Measurements from ENCODE around the gene PITRM1. TPM values are rescaled to one million over a fixed set of nuclear protein-coding genes. Genes with fewer than 3 reads are reported as not detected.

The PITRM1 gene
- total and polyA plus RNA-seq, 2 donors (not counting 3 experiments of a cell fraction or from before 2014, with no cell fraction given), result 83.2 to 145 TPM

DNA sequence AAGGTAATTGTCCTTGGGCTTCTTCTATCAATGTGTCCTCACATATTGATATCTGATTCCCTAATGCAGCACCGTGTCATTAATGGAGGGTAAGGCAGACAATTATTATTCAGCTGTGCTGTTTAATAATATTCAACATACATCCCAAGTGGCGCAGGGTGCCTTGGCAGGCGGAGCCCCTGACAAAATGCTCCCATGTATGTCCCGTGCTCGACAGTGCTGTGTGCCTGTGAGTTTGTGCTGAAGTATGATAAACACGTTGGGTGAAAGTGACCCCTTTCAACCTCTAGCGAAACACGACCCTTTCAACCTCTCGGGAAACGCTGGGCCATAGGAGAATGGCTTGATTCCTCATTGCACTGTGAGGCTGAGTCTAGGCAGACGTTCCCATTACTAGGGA is 73.9 kb downstream of the PITRM1 start:
- TF ChIP-seq, protein P1, sequence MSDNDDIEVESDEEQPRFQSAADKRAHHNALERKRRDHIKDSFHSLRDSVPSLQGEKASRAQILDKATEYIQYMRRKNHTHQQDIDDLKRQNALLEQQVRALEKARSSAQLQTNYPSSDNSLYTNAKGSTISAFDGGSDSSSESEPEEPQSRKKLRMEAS (IDR thresholded peaks at IDR 0.05; ENCODE audit: insufficient read depth, insufficient read length), result no peak
- TF ChIP-seq EZH2 (IDR thresholded peaks at IDR 0.05; ENCODE audit: borderline replicate concordance, low read depth, low read length, severe bottlenecking) (no peak), JUN (IDR thresholded peaks at IDR 0.05; ENCODE audit: borderline replicate concordance, insufficient read depth, insufficient read length, low read depth) (no peak), FOS (IDR thresholded peaks at IDR 0.05; ENCODE audit: borderline replicate concordance, insufficient read depth, low read length) (no peak), POLR2AphosphoS5 (IDR thresholded peaks at IDR 0.05; ENCODE audit: insufficient read depth, low read depth, low read length) (no peak), MYC (IDR thresholded peaks at IDR 0.05; ENCODE audit: low read depth, low read length) (no peak), POLR2A (IDR thresholded peaks at IDR 0.05; ENCODE audit: low read depth, low read length) (no peak), GATA2 (IDR thresholded peaks at IDR 0.05; ENCODE audit: insufficient read depth, insufficient read length, low read depth, low read length) (no peak)
- TF ChIP-seq, protein P2, sequence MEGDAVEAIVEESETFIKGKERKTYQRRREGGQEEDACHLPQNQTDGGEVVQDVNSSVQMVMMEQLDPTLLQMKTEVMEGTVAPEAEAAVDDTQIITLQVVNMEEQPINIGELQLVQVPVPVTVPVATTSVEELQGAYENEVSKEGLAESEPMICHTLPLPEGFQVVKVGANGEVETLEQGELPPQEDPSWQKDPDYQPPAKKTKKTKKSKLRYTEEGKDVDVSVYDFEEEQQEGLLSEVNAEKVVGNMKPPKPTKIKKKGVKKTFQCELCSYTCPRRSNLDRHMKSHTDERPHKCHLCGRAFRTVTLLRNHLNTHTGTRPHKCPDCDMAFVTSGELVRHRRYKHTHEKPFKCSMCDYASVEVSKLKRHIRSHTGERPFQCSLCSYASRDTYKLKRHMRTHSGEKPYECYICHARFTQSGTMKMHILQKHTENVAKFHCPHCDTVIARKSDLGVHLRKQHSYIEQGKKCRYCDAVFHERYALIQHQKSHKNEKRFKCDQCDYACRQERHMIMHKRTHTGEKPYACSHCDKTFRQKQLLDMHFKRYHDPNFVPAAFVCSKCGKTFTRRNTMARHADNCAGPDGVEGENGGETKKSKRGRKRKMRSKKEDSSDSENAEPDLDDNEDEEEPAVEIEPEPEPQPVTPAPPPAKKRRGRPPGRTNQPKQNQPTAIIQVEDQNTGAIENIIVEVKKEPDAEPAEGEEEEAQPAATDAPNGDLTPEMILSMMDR (IDR thresholded peaks at IDR 0.05; ENCODE audit: extremely low read depth in 1 of 2, insufficient read depth in 1 of 2, low read depth in 1 of 2, low read length in 2 of 2), result no peak
- intact Hi-C loops (cut with micrococcal nuclease) (loop anchor here (10.0 kb wide), 1 partner anchor 1676 kb away; no protein-coding TSS in a partner anchor), dilution Hi-C loops (cut with MboI; ENCODE audit: extremely low pct_ligation_motif_present, low sequenced_read_pairs) (no loop called here)
- no TSS peak for BruUV-seq (replicated peaks)
- Histone ChIP-seq H3K4me3 (replicated peaks in 1 of 3; ENCODE audit: insufficient read depth in 1 of 3, low read depth in 1 of 3, low read length in 3 of 3) (no peak overlapping the region), H3K9ac (replicated peaks; ENCODE audit: extremely low read depth, insufficient read depth, low read length) (no peak overlapping the region), H3K9me3 (replicated peaks; ENCODE audit: control insufficient read depth, insufficient read depth, low read length) (no peaks in the 10 kb centered on the region), H3K9me1 (replicated peaks; ENCODE audit: control insufficient read depth, extremely low read depth, insufficient read depth, low read length) (no peaks in the 10 kb centered on the region), H3K27ac (ENCODE audit: insufficient read depth, low read depth, low read length) (peak overlapping the region; percentile 13), H3K36me3 (ENCODE audit: control insufficient read depth in 2 of 2, extremely low read depth in 1 of 2, insufficient read depth in 2 of 2, low read length in 2 of 2) (peaks cover 16 to 21% of the 10 kb centered on the region in 2 experiments), H3K4me1 (ENCODE audit: control insufficient read depth, extremely low read depth, insufficient read depth, low read length) (peaks cover 49% of the 10 kb centered on the region), H3K79me2 (ENCODE audit: control insufficient read depth, insufficient read depth, low read length) (peaks cover 67% of the 10 kb centered on the region), H3K4me2 (ENCODE audit: insufficient read depth, low read length) (no peak overlapping the region), H4K20me1 (replicated peaks; ENCODE audit: control insufficient read depth, extremely low read depth, insufficient read depth, low read length) (no peaks in the 10 kb centered on the region), H2AFZ (ENCODE audit: low read depth, low read length) (no peak overlapping the region), H3K27me3 (ENCODE audit: control insufficient read depth in 2 of 2, insufficient read depth in 2 of 2, low read length in 2 of 2) (no peaks in the 10 kb centered on the region)
- FAIRE-seq (no peak), DNase-seq (ENCODE audit: low read depth, low spot score) (no peak)
- ChIA-PET POLR2A (no interaction called here), CTCF (no interaction called here)

All from endothelial cell of umbilical vein (primary cell).